Stimulated activated CD4-positive, alpha-beta T cell treated with anti-CD3 and anti-CD28 coated beads, Interleukin-1b, Interleukin-23, amount 100 ng/mL, for 1 hour (primary cell): ENCODE results near the gene ZFAND3.

Experiments
- DNase-seq, 2 donors: peaks; one replicate each; pipeline ENCODE4 v3.0.0-alpha.2; 2020; ENCODE audit warnings: low read depth in 2 of 2

The ZFAND3 gene

DNA sequence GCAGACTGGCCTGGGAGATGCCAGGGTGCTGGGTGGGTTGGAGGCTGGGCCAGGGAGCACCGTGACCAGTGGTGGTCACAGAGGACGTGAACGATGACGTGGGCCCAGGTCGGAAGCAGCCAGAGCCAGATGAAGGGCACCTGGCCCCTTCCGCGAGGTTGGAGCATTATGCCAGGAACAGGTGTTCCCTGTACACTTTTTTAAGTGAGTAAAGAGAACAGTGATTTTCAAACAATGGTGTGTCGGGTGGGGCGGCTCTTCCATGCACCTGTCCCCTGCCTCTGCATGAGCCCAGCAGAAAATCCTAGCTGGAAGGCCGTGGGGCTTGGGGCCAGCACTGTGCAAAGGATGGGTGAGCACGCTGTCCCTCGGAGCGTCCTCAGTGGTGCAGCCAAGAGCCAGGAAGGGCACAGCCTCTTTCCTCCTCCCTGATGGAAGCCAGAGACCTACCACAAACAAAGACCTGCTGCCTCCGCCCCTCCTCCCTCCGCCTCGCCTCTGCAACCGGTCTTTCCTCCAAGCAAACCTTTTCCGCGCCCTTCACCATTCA is 350.5 kb downstream of the ZFAND3 start:
- DNase-seq = no peak

DNA sequence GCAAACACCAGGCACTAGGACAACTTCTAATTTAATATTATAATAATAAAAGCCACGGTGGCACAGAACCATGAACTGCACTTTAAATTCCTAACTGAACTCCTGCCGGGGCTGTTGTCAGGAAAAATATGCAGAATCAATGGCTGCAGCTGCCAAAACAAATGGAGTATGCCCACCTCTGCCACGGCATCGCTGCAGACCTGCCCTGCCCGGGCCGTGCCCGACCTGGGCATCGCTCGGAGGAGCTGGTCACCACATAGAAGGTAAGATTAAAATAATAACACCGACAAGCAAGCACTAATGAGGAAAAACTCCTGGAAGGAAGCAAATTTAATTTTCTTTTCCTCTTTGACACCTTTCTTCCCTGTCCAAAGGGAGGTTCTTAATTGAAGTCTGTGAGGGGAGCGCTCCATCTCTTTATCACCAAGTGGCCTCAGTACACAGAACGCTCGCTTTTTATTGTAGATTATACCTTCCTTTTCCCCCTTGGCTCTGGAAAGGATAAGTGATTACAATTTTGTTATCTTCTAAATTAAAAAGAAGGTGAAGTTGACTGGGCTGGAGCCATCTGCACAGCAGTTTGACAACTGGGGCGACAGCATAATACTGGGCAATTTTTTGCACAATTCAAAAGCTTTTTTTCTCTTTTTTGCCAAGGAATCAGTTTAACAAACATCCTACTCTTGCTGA is 351.3 kb downstream of the ZFAND3 start:
- DNase-seq = no peak

DNA sequence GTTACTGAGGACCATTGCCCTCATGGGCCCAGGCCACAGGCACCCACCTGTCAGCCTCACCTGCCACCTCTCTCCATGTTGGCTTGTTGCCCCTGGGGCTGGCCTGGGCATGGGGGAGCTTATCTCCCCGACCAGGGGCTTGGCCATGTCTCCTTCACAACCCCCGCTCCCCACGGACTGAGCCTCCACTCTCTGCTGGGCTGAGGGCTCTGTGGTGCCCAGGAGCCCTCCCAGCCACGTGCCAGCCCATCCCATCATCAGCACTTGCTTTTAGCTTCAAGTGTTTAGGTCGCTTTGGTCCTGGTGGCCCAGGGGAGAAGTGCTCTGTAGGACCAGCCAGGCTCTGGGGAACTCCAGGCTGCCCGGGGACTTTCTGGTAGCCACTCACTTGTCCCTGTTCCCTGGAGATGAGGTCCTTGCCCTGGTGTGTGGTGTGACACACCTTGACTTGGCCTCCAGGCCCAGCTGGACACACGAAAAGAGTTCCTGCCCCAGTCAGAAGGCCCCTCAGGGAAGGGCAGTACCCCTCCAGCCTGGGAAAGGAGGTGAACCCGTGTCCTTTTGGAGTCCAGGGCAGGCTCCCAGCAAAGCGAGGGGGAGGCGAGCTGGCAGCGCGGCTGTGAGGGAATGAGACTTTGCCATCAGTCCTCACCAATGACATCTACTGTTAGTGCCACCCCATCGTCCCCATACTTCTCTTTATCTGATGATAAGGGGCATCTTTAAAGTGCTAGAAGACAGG is 352.6 kb downstream of the ZFAND3 start:
- DNase-seq = no peak

DNA sequence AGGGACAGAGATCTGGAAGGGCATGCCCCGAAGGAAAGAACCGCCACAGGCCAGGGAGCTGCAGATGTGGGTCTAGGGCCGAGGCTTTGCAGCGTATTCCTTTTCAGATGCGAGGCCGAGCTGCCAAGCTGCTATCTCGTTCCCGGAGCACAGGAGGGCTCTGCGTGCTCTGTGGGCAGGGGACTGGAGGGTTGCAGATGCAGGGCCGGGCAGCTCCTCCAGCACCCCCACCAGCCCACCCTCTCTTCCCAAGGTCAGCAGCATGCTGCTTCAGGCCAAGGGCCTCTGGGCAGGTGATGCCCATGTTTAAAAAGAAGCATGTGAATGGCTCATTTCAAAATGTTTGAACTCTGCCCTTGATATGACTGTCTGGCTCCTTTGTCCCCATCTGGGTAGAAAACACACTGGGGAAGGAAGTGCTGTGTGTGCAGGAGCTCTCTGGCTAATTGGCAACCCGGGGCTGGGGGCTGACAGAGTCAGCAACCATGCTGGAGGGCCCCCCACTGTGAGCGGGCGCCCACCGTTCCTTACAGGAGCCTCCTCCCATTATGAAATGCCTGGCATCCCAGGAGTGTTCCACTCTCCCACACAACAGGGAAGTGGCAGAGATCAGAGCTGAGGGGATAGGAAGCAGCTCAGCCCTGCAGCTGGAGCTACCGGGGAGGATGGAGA is 353.3 kb downstream of the ZFAND3 start:
- DNase-seq = no peak

DNA sequence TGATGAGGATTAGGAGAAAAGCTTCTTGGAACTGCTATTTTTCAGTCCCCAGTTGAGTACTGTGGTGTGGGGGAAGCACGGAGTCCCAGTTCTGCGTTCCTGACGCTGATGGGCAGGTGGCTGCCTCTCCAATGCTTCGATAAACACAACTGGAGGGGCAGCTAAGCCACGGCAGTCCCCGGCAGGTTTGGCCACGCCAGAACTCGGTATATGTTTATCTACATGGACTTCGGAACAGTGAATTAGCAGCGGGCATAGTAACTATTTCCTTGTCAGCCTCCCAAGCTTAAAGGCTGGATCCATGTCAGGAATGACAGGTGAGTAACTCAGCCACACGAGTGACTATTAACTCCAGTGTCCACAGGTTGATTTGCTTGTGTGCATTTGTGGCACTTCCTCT is 354.4 kb downstream of the ZFAND3 start:
- no peak for DNase-seq

DNA sequence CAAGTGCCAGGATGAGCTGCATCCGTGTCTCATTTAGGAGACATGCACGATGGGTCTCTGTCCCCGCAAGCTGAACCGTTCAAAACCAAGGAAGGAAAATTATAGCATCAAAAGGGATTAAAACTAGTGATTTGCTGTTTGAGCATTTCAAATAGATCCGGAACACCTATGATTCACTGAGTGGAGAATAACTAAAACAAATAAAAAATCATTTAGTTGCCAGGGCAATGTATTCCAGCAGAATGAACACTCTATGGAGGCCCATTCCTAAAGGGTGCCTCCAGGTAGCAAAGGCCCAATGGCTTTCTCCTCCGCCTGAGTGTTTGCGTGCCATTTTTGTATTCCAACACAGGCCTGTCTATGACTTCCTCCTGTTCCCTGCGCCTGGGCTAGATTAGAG is 354.8 kb downstream of the ZFAND3 start:
- no peak for DNase-seq

DNA sequence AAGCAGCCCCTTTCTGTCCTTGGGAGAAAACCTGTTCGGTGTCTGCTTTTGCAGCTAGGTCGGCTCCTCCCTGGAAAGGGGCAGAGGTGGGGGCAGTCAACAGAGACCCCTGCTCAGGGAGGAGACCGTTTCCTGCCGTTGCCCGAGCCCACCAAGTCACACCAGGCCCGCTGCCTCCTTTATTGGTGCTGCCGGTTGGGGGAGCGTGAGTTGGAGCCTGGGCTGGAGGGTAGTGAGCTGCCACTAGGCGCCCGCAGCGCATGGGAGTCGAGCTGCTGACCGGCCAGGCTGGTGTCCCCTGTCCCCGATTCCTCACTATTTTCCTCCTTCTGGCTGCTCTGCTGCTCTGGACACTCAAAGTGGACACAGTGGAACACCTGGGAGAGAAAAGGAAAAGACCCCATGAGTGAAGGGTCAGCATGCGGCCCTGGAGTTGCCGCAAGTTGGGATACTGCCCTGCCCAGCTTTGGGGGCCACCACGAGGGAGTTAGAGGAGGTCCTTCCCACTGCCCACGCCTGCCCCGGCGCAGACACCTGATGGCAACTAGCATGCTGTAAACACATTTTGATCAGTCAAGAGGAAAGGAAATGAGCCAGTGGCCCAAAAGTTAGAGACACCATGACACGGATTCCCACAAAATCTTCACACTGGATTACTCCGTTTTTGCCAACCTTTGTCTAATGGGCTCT is 355.4 kb downstream of the ZFAND3 start:
- DNase-seq = no peak

DNA sequence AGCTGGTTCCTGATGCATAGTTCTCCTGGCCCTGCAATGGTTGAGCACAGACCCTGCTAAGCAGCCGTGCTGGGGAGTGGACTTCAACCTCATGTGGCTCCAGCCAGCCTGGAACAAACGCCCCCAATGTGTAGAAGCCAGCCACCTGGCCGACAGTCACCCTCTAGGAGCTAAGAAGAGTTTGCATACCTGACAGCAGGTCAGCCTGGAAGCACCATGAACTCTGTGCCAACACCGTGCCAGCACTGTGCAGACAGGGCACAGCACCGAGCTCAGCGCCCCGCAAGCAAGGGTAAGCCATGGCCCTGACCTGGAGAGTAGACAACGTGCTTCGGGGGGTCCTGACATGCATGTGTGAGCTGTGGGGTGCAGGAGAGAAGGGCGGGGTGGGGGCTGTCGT is 356.3 kb downstream of the ZFAND3 start:
- DNase-seq = no peak

DNA sequence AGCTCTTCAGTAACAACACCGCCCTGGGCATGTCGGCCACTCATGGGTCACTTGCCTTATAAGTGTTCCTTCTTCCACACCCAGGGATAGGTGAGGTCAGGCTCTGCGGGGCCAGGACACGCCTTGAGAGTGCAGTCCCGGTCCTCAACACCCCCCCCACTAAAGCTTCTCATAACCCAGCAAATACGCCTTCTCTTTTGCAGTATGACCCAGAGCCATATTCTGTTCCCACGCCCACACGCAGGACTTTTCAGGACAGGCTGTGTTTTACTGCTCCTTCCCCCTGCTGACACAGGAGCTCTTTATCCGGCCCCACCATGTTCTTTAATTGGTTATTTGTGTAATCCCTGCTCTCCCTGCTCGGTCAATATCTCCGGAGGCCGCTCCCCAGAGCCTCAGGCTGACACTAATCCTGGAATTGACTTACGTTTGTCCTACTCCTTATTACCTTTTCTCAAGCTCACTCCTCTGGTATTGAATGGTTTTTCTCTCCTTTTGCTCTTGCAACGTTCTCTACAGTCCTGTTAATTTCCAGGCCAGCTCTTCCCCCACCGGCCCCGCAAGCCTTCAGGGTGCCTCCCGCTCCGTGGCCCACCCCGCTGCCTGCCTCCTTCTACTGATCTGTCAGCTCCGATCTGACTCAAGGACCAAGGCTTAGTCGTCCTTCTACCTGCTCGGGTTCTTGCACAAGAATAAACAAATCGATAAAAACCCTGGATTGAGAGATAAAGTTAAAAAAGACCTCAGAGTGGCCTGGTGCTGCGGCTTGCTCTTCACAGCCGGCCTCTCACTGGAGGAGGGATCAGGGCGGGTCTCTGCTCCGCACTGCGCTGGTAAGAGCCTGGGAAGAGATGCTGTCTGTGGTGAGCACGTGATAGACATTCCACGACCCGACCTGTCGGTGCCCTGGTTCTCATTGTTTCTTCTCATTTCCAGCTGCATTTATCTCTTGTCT is 357.5 kb downstream of the ZFAND3 start:
- no peak for DNase-seq

DNA sequence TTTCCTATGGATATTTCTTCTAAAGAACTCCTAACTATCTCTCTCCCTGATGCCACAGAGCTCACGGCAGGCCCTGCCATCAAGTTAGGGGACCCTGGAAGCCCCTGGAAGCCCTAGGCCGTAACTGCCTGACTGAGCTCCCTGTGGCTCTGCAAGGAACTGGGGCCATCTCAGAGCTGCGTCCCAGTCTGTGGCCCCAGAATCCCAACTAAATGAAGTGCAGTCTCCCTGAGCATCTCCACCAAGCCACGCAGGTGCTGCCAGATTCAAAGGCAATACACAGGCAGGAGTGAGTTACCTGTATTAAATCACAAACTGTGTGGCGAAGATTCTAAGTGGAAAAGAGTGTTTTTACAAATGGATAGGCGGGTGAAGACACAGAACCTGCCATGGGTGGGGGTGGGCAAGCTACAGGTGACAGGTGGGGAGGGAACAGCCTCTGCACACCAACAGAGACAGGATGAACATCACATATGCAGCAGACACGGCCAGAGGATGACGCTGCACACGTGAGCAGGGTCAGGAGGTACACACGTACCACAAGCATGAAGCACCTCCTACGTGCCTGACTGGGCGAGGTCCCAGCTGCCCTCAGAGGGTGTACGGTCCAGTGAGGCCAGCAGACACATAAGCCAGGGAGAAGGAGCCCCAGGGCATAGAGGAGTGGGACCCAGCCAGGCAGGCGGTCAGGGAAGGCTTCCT is 358.5 kb downstream of the ZFAND3 start:
- no peak for DNase-seq

DNA sequence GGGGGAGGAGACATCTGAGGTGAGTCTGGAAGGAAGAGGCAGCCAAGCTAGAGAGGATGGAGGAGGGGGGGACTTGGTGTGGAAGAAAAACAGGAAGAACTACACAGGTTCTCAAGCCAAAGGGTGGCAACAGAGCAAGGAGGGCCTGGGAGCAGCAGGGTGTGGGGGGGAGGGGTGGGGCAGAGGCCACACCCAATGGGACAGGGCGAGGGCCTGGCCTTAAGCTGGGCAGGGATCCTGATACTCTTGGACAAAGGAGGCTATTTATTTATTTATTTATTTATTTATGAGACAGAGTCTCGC is 359.0 kb downstream of the ZFAND3 start:
- DNase-seq = no peak

DNA sequence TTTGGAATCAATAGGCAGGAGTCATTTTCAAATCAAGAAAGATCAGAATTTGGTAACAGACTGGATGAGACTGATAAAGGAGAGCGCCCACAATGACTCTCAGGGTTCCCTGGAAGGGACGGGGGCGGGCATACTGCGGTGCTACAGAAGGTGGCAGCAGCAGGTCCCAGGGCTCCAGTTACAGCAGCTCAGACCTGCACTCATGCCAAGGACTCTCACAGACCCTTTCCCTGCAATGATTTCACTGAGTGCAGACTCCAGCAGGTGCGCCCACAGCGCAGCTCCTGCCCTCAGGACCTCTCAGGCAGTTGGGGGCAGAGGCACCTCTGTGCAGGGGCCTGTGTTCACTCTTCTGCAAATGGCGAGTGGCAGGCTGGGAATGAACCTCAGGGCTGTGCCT is 359.8 kb downstream of the ZFAND3 start:
- no peak for DNase-seq

DNA sequence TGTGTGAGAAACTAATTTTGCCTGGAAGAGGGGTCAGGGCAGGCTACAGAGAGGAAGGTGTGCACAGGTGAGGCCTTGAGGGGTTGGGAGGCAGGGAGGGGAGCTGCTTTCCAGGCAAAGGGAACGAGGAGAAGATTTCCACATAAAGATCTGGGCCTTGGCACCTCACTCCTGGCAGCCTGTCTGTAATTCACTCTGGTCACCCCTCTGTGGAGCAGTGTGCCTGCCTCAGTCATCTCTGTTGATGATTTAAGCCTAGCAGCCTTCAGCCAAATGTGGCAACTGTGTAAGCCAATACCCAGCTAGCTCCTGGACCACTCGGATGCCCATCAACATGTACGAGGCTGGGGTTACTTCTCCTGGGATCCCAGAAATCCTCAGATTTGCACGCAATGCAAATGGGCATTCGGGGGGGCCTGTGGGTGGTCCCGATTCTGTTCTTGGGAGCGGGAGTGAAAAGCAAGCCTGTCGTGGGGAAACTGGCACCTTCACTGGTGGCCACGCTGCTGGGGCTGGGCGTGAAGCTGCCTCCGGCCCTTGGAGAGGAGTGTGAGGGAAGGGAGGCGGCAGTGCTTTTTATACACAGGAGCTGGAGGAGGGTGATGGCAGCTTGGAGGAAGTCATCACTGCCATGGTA is 360.4 kb downstream of the ZFAND3 start:
- DNase-seq = no peak

DNA sequence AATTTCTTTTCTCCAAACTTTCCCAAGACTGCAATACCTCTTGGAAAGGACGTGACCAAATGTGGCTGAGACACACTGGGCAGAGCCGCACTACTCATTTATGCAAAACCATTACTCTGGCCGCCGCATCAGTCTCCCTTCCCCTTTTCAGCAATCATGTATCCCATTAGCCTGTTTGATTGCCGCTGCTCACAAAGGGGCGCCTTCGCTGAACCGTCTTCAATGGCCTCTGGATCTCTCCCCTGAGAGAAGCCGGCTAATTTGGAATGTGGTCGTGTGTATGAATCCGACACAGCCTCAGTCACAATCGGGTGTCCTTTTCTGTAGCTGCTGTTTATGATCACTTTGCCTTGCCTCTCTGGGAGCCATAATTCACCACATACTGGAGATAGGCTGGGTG is 361.1 kb downstream of the ZFAND3 start:
- no peak for DNase-seq

DNA sequence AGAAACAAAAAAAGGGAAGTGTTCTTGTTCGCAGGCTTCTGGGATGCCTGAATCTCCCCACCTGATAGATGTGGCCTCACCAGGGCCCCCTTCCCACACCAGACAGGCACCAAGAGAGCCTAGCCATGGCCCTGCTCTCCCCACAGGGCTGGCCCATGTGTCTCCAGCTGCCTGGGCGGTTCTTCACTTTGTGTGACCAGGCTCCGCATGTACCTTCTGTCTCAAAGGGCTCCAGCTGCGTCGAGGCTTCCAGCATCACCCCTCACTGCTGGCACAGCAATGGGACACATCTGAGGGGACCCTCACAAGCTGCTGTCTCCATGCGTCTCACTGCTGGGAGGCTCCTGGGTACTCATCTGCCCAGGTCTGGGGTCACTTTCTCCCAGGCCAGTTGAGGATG is 362.9 kb downstream of the ZFAND3 start:
- DNase-seq = no peak

DNA sequence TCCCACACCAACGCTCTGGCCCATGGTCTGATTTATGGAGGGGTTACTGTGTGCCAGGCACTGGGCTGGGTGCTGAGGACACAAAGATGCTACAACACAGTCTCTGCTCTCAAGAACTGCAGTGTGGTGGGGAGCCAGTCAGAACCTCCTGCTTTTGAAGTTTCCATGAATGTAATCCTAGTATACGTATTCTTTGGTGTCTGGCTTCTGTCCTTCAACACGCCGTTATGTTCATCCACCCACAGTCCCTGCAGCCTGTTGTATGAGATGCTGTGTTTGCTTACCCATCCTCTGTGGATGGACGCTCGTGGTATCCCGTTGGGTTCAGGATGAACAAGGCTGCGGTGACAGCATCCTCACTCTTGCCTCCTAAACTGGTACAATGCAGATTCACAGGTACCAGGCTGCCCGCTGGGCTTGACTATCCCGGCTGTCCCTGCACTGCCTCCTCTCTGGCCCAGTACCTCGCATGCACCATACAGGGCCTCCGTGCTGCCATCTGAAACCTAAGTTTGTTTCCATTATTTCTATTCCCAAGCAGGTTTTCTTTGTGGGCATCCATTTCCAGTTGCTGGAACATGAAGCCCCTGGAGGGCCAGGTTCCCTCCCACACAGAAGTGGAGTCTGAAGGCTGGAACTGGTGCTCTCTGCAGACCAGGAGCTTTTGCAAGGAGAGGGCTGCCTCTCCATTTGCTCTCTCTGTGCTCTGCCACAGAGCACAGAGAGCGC is 364.5 kb downstream of the ZFAND3 start:
- no peak for DNase-seq

DNA sequence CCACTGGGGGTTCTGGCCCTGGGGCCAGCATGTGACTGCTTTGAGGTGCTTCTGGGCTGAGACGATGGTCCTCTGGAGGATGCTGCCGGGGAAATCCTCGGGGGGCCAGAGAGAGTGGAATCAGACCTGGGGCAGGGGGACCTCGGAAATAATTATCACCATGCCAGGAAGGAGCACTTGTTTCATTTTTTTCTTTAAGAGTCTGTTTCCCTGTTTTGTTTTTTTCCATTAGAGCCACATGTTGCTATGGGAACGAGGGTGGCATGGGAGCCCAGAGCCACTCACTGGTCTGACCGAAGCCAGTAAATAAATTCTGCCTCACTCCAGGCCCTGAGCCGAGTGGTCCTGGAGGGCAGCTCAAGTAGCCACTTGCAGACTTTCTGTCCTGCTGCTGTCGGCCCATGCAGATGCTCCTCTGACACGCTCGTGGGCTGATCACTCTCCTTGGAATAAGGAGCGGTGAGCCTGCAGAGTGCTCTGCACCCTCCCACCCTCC is 365.1 kb downstream of the ZFAND3 start:
- DNase-seq = no peak

DNA sequence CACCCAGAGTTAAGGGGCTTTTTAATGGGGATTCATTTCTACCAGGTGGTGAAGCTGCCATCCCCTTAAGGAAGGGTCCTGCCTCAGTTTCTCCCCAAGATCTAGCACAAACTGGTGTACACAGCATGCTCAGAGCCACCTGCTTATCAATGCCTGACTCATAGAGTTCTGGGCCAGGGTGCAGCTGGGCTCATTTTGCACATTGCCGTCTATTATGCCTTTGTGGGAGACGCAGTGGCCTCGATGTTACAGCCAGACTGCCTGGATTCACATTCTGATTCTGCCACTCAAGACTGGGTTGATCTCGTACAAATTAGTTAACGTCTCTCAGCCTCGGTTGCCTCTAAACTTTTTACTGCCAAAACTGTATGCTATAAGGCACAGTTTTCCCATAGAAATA is 365.7 kb downstream of the ZFAND3 start:
- no peak for DNase-seq

DNA sequence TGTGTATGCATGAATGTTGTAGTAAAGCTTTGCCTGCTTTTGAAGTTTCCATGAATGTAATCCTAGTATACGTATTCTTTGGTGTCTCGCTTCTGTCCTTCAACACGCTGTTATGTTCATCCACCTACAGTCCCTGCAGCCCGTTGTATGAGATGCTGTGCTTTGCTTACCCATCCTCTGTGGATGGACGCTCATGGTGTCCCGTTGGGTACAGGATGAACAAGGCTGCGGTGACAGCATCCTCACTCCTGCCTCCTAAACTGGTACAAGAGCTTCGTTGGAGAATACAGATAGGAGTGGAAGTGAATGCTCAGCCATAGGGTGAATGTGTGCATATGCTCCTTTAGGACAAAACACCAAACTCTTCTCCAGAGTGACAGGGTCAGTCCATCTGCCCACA is 366.2 kb downstream of the ZFAND3 start:
- no peak for DNase-seq
